Activated CD4-positive, alpha-beta T cell treated with anti-CD3 and anti-CD28 coated beads for 48 hours (primary cell): ENCODE results near the gene RBAK.
"Not testable (repeated sequence)": the region's sequence is repeated elsewhere in the genome, so short reads cannot be mapped to it uniquely, and the experiment has no call there.

Source experiments
- DNase-seq: peaks from one replicate; pipeline ENCODE4 v3.0.0-alpha.2; 2020

The RBAK gene

DNA sequence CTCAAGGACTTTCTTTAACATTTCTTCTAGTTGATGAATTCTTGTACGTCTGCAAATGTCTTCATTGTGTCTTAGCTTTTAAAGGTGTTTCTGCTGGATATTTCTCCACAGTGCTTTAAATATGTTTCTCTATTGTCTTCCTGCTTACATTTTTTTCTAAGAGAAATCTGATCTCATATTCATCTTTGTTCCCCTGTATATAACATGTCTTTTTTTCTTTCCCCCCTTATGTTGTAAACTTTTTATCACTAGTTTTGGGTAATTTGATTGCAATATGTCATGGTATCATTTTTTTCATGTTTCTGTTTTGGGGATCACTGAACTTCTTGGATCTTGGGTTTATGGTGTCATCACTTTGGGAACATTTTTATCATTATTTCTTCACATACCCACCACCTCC is 7.5 kb downstream of the RBAK start:
- DNase-seq, result no peak

DNA sequence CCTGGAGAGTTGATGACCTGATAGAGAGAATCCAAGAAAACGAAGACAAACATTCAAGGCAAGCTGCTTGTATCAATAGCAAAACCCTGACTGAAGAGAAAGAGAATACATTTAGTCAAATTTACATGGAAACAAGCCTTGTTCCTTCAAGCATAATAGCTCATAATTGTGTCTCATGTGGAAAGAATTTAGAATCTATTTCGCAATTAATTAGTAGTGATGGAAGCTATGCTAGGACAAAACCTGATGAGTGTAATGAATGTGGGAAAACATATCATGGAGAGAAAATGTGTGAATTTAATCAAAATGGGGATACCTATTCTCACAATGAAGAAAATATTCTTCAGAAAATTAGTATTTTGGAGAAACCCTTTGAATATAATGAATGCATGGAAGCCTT is 18.0 kb downstream of the RBAK start:
- DNase-seq, result no peak

GRCh38 chr7:5064391-5065106 is 18.9 kb downstream of the RBAK start:
- no peak for DNase-seq

DNA sequence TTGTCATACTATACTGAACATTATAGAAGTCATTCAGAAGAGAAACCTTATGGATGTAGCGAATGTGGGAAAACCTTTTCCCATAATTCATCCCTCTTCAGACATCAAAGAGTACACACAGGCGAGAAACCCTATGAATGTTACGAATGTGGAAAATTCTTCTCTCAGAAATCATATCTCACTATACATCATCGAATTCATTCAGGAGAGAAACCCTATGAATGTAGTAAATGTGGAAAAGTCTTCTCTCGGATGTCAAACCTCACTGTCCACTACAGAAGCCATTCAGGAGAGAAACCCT is 19.4 kb downstream of the RBAK start:
- DNase-seq, result no peak

DNA sequence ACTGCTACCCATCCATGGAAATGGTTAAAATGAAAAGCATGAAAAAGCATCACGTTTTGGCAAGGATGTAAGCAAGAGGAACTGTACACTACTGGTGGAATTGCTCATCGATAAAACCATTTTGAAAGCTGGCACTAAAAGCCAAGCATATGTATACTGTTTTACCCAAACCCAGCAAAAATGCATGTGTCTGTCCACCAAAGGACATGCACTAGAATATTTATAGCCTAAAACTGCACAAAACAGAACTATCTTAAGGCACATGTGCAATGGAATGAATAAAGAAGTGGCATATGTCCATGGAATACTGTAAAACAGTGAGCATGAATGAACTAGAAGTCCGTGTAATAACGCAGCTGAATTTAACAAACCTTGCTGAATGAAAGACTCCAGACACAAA is 22.9 kb downstream of the RBAK start:
- no peak for DNase-seq

DNA sequence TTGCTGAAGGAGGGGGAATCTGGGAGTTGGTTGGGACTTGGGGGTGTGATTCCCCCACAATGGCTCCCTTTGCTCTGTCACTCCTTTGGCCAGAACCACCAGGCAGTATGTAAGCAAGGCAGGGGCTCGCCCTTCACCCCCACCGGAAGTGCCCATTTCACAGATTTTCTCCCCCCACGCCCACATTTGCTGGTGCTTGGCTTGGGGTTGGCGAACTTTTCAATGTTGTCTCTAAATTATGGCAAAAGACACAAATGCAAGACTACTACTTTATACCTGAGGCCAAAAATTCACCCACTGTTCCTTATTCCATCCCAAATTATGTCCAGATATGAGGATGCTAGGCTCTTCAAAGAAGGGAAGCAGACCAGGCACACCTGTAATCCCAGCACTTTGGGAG is 24.5 kb downstream of the RBAK start:
- DNase-seq, result no peak

DNA sequence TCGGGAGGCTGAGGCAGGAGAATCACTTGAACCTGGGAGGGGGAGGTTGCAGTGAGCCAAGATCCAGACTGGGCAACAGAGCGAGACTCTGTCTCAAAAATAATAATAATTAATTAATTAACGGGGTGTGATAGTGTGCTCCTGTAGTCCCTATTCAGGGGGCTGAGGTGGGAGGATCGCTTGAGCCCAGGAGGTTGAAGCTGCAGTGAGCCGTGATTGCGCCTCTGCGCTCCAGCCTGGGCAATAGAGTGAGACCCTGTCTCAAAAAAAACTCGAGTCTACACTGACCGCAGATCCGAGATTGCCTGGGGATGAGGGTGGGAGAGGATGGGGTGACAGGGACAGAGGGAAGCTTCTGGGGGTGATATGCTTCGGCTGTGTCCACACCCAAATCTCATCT is 29.5 kb downstream of the RBAK start:
- not testable (repeated sequence) for DNase-seq

DNA sequence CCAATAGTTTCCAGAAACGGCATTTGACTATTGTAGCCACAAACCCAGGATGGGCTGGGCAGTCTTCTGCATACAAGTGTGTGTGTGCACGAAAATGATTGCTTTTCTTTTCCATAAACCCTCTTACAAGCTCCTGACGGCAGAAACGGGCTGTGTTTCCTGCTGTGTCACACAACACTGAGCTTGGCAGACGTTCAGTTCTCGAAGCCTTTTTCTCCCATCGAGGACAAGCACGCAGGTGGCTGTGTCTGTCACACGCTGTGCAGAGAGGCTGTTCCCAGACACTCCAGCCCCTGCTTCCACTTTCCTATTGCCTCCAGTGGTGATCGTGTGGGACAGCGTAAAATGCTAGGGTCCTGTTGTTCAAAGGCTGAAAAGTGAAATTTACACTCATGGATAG is 32.1 kb downstream of the RBAK start:
- peak; percentile 20 for DNase-seq

- no peak for DNase-seq
Observed at GRCh38 chr7:5082806-5083205, 37.1 kb downstream of the RBAK start.

DNA sequence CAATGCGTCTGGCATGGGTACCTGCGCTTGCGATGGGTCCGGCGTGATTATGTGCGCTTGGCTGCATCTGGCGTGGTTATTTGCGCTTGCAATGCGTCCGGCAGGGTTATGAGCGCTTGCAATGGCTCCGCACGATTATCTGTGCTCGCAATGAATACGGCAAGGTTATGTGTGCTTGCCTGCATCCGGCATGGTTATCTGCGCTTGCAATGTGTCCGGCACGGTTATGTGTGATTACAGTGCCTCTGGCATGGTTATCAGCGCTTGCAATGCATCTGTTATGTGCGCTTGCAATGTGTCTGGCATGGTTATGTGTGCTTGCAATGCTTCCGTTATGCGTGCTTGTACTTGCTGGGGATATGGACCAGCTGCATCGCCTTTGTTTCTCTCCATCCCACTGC is 37.7 kb downstream of the RBAK start:
- no peak for DNase-seq

- DNase-seq, result no peak
Observed at GRCh38 chr7:5086256-5086655, 40.6 kb downstream of the RBAK start.

DNA sequence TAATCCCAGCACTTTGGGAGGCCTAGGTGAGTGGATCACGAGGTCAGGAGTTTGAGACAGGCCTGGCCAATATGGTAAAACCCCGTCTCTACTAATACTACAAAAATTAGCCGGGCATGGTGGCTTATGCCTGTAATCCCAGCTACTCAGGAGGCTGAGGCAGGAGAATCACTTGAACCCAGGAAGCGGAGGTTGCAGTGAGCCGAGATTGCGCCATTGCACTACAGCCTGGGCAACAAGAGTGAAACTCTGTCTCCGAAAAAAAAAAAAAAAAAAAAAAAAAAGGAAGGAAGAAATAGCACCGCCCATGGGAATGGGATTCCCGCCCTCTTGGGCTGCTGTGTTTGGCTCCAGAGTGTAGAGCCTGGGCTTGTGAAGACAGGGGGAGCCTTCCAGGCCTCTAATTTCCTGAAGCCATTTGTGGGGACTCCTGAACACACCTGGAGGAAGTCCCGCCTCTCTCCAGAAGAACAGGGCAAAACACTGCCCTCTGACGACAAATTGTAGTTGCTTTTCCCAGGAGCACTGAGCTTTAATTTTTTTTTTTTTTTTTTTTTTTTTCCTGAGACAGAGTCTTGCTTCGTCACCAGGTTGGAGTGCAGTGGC is 42.7 kb downstream of the RBAK start:
- not testable (repeated sequence) for DNase-seq

GRCh38 chr7:5088906-5089305 is 43.2 kb downstream of the RBAK start:
- no peak for DNase-seq

DNA sequence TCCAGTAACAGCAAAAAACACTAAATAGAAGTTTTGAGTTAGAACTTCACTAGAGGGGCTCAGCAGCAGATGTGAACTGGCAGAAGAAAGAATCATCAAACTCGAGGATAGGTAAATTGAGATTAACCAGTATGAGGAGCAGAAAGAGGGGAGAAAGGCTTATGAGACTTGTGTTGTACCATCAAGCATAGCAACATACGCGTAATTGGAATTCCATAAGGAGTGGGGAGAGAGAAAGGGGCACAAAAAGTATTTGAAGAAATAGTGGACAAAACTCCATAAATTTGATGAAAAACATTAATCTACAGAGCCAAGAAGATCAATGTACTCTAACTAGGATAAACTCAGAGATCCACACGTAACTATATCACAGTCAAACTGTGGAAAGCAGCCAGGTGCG is 48.3 kb downstream of the RBAK start:
- no peak for DNase-seq

DNA sequence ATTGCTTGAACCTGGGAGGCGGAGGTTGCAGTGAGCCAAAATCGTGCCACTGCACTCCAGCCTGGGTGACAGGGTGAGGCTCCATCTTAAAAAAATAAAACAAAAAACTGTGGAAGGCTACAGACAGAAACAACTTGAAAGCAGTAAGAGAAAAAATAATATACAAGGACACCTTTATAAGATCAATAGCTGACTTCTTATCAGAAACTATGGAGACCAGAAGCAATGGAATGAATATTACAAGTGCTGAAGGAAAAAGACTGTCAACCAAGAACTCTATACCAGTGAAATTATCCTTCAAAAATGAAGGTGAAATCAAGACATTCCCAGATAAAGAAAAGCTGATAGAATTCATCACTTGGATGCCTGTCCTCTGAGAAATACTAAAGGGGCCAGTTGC is 49.0 kb downstream of the RBAK start:
- DNase-seq, result no peak

DNA sequence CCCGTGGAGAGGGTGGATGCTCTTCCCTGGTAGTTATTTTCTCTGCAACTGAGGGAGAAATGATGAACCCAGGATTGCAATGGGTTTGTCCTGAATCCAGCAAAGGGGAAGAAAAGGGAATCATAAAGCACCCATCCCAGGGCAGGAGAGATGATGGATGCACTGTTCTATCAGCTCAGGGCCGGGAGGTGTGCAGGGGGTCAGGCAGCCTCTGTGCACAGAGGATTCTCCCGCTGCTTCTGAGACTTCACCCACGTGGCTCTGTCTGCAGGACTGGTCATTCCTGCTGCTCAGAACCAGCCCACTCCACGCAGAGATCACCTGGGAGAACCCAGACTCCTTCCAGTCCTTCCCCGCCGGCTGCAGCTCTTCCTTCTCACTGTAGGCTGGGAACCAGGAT is 70.7 kb downstream of the RBAK start:
- DNase-seq, result no peak

DNA sequence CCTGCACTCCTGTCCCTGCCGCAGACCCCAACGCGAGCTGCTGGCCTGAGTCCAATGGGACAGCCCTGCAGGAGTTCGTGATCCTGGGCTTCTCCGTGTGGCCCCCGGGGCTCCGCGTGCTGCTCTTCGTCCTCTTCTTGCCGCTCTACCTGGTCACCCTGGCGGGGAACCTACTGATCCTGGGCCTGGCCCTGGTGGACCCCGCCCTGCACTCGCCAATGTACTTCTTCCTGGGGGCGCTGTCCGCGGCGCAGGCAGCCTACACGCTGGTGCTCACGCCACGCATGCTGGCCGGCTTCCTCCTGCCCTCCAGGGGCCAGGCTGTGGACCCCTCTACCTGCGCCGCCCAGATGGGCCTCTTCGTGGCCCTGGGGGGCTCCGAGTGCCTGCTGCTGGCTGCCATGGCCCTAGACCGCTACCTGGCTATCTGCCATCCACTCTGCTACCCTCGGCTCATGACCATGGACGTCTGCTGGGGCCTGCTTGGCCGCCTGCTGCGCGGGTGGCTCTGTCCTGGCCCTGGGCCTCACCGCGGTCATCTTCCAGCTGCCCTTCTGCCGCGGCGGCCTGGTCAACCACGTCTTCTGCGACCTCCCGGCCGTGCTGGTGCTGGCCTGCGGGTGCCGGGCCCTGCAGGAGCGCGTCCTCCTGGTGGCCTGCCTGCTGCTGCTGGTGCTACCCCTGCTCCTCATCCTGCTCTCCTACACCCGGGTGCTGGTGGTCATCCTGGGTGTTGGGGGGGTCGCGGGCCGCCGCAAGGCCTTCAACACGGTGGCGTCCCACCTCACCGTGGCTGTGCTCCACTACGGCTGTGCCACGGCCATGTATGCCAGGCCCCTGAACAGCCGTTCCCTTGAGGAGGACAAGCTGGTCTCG is 71.7 kb downstream of the RBAK start:
- DNase-seq, result no peak
